GM10847 (cell line): ENCODE measurements around the gene PCAT6.

ENCODE experiments used
- POLR2A ChIP-seq: IDR thresholded peaks from 2 replicates; pipeline ENCODE4 v1.6.1; 2011; ENCODE audit not compliant: insufficient read length; ENCODE audit errors: extremely low read depth

Gene PCAT6

DNA sequence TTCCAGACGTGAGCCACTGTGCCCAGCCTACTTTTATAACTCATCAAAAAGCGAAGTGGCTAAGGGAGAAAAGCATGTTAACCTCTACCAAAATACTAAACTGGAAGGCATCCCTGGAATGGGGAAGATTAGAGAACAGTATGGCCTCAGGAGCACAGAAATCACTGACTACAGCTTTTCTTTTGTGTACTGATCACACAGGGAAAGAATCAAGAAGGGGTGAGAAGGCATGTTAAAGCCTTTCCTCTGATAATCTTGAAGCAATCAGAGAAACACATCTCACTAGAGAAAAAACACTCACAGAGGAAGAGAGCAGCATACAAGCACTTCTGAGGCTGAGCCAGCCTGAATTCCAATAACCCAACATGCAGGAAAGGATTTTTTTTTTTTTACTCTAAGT is 10.7 kb downstream of the PCAT6 start:
- no peak for TF ChIP-seq POLR2A

DNA sequence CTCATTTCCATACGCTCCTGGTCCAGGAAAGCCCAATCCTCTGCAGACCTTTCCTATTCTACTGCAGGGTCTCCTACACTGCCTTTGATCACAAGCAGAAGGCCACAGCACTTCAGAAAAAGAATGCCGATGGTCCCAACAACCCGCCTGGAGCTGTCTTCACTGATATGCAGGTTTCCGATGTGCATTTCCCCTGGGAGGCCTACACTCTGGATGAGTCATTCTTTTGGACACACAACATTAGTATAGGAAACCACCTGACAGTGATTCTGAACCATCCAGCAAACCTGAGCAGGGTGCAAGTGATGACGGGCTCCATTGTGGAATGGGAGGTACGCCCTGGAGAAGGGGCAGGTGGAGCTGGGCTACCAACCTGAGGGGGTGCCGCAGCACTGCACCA is 15.0 kb downstream of the PCAT6 start:
- TF ChIP-seq POLR2A = no peak

DNA sequence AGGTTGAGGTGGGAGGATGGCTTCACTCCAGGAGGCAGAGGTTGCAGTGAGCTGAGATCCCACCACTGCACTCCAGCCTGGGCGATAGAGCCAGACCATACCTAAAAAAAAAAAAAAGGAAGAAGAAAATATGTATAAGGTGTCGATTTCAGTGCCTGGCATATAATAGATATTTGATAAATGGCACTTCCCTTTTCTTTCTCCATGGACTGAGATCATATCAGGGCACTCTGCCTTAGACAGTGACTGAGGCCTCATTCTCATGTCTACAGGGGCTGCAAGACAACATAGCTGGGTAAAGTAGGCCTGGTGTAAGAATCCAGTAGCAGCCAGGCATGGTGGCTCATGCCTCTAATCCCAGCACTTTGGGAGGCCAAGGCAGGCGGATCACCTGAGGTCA is 21.2 kb downstream of the PCAT6 start:
- no peak for TF ChIP-seq POLR2A

DNA sequence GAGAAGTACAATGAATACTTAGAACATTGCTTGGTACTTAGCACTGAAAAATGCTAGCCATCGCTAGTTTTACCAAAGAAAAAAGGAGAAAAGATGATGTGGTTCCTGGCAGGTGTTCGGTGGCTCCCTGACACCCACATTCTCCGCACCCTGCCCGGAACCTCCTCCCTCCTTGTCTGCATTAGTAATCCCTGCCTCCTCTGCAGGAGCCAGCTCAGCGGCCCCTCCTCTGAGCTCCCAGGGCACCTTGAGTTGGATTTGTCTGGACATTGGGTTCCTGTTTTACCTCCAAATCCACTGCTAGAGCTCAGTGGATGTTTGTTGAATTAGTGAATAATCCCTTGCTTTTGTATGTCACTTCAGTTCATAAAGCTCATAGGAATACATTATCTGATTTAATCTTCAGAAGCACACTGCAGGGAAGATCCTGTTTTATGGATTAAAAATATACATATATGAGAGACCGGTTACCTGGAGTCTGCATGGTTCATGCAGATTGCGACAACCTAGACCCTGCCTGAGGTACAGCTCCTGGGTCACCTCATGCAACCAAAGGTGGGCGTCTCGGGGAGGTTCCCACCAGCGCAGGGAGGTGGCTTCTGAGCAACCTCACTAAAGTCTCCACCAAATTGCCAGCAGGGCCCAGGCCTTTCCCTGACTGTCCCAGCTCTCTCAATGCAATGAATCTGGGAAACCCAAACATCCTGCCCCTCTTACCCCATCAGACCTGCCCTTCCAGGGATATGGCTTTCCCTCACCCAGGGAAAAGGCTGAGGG is 24.2 kb downstream of the PCAT6 start:
- no peak for TF ChIP-seq POLR2A

DNA sequence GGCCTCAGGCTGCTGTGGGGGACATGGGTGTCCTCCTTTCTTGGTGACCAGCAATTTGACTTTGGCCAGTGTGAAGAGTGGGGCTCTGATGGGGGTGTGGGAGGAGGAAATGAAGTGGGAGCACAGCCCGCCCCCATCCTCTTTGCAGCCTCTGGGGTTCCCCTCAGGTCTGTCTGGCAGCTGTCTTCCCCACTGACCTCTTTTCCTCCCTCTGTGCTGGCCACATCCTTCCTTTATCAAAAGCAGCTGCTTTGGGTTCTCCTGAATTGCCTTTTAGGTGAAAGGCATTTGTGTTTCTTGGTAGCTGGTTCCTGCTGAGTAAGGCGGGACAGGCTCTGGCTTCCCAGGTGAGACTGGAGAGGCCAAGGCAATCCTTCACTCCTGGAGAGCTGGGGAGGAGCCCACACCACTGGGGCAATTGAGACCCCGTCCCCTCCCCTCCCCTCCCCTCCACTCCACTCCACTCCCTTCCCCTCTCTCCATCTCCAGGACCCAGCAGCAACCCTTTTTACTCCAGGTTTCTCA is 24.9 kb downstream of the PCAT6 start:
- no peak for TF ChIP-seq POLR2A

DNA sequence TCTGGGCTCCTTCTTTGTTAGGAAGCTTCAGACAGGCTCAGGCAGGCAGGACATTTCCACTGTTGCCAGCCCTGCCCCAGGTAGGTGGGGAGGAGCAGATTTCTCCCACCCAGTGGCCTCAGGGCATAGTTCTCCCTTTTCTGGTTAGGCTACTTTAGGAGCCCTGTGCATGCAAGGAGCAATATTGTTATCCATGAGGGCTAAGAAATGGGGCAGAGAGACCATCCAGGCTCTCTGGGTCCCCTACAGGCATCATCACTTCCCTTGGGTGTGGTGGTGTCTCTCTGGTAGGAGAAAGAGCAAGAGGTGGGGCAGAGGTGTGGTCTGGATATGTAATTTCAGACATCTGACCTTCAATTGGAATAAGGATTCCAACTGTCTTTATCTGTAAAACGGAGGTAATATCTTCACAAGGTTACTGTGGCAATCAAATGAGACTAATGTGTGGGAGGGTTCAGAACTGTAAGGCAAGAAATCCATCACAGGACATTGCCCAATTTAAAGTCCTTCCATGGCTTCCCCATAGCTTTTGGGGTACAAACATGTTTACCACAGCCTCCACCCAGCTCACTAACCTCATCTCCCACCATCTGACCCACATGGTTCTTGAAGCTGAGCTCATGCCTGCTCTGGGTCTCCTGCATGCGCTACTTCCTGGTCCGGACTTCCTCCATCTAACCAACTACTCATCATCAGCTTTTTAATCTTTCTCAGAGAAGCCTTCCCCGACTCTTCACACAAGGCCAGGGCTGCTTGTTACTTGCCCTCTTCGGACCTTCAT is 26.1 kb downstream of the PCAT6 start:
- no peak for TF ChIP-seq POLR2A

- no peak for TF ChIP-seq POLR2A
Measured at GRCh38 chr1:202837746-202838262, 27.1 kb downstream of the PCAT6 start.

- no peak for TF ChIP-seq POLR2A
Measured at GRCh38 chr1:202843081-202843480, 32.3 kb downstream of the PCAT6 start.

DNA sequence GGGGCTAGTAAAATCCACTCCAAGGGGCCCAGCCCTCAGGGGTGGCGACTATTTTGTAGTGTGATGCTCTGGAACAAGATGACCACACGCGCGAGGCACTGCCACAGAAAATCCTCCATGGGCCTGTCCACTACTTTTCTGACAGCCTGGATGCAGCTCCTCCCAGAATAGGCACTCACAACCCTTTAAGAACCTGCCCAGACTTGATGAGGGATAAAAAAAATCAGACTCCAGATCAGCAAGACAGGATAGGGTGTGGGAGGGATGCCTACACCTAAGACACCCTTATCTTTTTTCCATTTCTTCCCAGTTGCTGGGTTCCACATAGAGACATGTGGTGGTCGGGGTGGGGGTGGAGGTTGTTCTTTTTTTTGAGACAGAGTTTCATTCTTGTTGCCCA is 33.5 kb downstream of the PCAT6 start:
- TF ChIP-seq POLR2A = no peak

- TF ChIP-seq POLR2A = no peak
Measured at GRCh38 chr1:202844935-202845334, 34.2 kb downstream of the PCAT6 start.

DNA sequence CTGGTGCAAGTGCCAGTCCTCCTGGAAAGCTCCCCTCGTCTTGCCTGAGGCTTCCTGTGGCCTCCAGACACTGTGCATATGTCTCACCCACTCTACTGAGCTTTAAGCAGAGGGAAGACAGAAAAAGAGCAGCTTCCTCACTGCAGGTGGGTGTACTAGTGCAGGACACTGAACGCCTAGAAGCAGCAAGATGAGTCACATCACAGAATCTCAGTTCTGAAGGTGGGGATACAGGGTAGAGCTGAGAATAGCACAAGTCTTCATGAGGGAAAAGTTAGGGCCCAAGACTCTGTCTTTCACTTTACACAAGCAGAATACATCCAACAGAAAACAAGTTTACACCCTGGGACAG is 37.4 kb downstream of the PCAT6 start:
- no peak for TF ChIP-seq POLR2A

DNA sequence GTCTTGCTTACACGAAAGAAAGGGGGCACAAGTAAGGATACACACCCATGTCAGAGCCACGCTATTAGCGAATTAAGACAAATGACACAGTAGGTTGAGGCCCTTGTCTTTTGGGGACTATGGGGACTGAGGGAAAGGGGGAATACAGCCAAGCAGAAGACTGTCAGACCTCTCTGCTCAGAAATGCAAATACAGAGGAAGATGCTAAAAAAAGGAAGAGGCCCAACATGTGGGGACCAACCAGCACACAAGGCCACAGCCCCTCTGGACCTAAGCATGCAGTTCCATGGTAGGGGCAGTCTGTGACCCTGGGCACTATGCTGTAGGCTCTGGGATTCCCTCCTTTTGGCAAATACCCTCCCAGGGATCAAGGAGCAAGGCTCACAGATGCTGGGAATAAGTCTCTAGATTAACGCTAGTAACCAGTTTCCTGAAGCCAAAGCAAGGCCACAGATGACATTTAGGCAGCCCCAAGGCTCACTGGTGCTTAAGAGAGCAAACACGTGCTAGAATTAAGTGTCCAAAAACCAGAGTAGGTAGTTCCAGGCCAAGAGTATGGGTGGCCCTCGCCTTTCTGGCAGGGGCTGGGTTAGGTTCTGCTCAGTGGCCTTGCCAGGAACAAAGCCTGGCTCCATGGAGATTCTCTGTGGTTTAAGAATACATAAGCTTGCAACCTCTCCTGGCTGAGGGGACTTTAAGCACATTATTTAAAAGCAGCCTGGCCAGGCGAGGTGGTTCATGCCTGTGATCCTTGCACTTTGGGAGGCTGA is 40.0 kb downstream of the PCAT6 start:
- no peak for TF ChIP-seq POLR2A

GRCh38 chr1:202852163-202852904 is 41.6 kb downstream of the PCAT6 start:
- no peak for TF ChIP-seq POLR2A

GRCh38 chr1:202854787-202855186 is 44.0 kb downstream of the PCAT6 start:
- TF ChIP-seq POLR2A = no peak

DNA sequence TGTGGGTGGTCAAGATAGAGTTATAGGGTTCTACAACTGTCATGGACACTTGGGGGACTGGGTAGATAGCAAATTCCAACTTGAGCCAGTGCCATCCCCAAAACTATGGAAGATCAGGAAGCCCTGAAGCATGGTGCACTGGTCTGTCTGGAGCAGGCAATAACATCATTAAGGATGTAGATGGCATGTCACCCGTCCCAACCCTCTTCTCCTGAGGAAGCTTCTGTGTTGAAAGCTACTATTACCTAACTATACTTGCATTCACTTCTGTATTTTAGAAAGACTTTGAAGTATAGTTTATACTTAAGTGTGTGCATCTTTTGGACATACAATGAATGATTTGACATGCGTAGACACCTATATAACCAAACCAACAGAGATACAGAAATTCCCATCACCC is 45.3 kb downstream of the PCAT6 start:
- no peak for TF ChIP-seq POLR2A
